ENCODE data around the gene GSPT1.

GRCh38 chr16:11890231-11890965, 25.4 kb downstream of the GSPT1 start:
- TF ChIP-seq FOXM1 (IDR thresholded peaks at IDR 0.05; ENCODE audit: low read depth) (no peak), CTCF (IDR thresholded peaks at IDR 0.05) (no peak), MXI1 (IDR thresholded peaks at IDR 0.05; ENCODE audit: low read depth, low read length) (no peak), MAX (IDR thresholded peaks at IDR 0.05; ENCODE audit: low read depth) (no peak)
